ENCODE results near the gene TREM1.

Gene TREM1

GRCh38 chr6:41252401-41253169 lies 33.9 kb downstream of the TREM1 start:
- TF ChIP-seq REST (IDR thresholded peaks at IDR 0.05; ENCODE audit: low read depth) (no peak), CEBPB (IDR thresholded peaks at IDR 0.05) (no peak), RAD21 (IDR thresholded peaks at IDR 0.05; ENCODE audit: low read depth) (no peak), ZBTB7A (IDR thresholded peaks at IDR 0.05; ENCODE audit: low read depth) (no peak), CREB1 (IDR thresholded peaks at IDR 0.05; ENCODE audit: low read depth) (no peak), TEAD4 (IDR thresholded peaks at IDR 0.05) (no peak), MAX (IDR thresholded peaks at IDR 0.05) (no peak), FOXM1 (IDR thresholded peaks at IDR 0.05; ENCODE audit: borderline replicate concordance, low read depth) (no peak)

- no peak for TF ChIP-seq ZBTB7A (IDR thresholded peaks at IDR 0.05; ENCODE audit: low read depth)
- no peak for TF ChIP-seq EGR1 (IDR thresholded peaks at IDR 0.05)
- no peak for TF ChIP-seq RAD21 (IDR thresholded peaks at IDR 0.05; ENCODE audit: low read depth)
Observed at GRCh38 chr6:41247882-41248705, 38.4 kb downstream of the TREM1 start.

DNA sequence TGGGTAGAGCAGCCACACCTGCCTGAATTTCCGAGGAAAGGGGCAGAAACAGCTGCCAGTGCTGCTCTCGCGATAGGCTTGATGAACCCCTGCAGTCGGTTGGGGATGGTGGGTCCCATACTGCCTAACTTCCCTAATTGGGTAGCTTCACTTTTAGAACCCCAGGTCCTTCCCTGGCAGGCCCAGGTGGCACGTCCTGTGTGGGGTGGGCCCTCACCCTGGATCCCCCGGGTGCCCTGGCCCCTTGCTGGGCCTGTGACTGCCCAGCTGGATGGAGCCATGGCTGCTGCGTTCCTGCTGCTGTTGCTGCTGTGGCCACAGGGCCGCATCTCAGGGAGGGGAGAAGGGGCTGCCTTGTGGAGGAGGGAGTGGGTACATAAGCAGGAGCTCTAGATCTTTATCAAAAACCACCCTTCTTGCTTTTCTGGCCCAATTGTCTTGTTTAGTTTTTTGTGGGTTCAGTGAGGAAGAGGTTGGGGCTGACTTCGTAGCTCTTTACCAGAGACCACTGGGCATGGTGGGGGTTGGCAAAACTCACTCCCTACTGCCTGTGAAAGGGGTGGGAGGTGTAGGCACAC lies 39.1 kb downstream of the TREM1 start:
- no peak for TF ChIP-seq FOXM1 (IDR thresholded peaks at IDR 0.05; ENCODE audit: borderline replicate concordance, low read depth)
- no peak for TF ChIP-seq EP300 (IDR thresholded peaks at IDR 0.05; ENCODE audit: borderline replicate concordance)
- TF ChIP-seq, protein P1, sequence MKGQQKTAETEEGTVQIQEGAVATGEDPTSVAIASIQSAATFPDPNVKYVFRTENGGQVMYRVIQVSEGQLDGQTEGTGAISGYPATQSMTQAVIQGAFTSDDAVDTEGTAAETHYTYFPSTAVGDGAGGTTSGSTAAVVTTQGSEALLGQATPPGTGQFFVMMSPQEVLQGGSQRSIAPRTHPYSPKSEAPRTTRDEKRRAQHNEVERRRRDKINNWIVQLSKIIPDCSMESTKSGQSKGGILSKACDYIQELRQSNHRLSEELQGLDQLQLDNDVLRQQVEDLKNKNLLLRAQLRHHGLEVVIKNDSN (IDR thresholded peaks at IDR 0.05) = no peak
- TF ChIP-seq REST (IDR thresholded peaks at IDR 0.05; ENCODE audit: low read depth) = no peak
- TF ChIP-seq YY1 (IDR thresholded peaks at IDR 0.05; ENCODE audit: low read depth) = no peak
- TF ChIP-seq TAF1 (IDR thresholded peaks at IDR 0.05; ENCODE audit: low read depth) = no peak

DNA sequence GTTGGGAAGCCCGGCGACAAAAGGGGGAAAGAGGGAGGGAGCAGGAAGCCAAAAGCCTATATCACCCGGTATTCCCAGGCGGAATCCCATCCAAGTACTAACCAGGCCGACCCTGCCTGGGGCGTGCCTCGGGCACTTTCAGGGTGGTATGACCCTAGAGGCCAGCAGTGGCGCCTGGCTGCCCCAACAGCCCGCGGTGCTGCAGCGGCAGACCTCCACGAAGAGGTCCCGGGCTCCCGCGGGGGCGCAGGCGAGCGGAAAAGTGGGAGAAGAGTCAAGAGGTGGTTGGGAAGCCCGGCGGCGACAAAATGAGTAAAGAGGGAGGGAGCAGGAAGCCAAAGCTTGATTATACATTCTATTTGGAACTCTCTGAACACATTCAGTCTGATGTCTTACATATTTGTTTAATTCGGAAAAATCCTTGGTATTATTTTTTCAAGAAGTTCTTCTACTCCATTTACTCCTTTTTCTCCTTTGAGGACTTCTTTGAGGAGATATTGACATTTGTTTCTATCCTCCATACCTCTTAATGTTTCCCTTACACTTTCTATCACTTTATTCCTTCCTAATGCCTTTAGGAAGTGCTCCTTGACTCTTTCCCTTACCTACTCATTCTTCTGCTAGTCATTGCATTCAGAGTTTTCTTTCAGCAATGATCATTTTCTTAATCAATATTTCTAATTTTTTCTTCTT lies 46.9 kb downstream of the TREM1 start:
- TF ChIP-seq, protein P1 (IDR thresholded peaks at IDR 0.05) = no peak
- no peak for TF ChIP-seq NFIC (IDR thresholded peaks at IDR 0.05)
- no peak for TF ChIP-seq EP300 (IDR thresholded peaks at IDR 0.05; ENCODE audit: borderline replicate concordance)
- no peak for TF ChIP-seq MAX (IDR thresholded peaks at IDR 0.05)

DNA sequence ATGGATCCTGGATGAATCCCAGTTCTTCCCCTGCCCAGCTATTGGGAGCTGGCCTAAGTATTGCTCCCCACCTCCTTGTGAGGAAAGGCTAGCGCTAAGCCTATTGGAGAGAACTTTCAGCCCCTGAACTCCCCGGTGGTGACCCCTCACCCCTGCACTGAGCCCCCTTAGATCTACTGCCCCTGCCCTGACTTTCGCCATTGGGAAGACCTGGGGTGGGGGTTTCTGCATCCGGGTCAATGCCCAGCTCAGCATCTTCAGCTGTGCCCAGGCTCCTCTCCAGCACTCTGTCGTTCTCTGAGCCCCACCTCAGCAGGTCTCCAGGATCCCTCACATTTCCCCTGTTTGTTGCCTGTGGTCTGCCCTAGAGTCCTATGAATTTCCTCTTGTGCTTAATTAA lies 49.4 kb downstream of the TREM1 start:
- TF ChIP-seq TEAD4 (IDR thresholded peaks at IDR 0.05) (no peak), EP300 (IDR thresholded peaks at IDR 0.05; ENCODE audit: borderline replicate concordance) (no peak), RAD21 (IDR thresholded peaks at IDR 0.05; ENCODE audit: low read depth) (no peak), YY1 (IDR thresholded peaks at IDR 0.05; ENCODE audit: low read depth) (no peak), FOXM1 (IDR thresholded peaks at IDR 0.05; ENCODE audit: borderline replicate concordance, low read depth) (no peak), ZBTB7A (IDR thresholded peaks at IDR 0.05; ENCODE audit: low read depth) (no peak), CREB1 (IDR thresholded peaks at IDR 0.05; ENCODE audit: low read depth) (no peak)
- TF ChIP-seq, protein P1 (IDR thresholded peaks at IDR 0.05) = no peak
